K562 (cell line): Measurements from ENCODE around the gene OTOGL. TPM values are rescaled to one million over a fixed set of nuclear protein-coding genes. Genes with fewer than 3 reads are reported as not detected.

Experiments
- ATAC-seq: fragments of 200-7000 bp; cut with Tn5 transposase; 3 replicates; pipeline ENCODE4 v1.9.1; 2020; ENCODE audit warnings: moderate library complexity
- BruUV-seq: library from RNA; stranded (reverse); fragments of 400-500 nt; replicated peaks from 2 replicates; lab custom pipeline; 2021; lab: Mats Ljungman, UMichigan
- CTCF ChIA-PET: fragments of 300-600 bp; formaldehyde crosslinking; extraction: SDS; loops from one replicate; lab custom pipeline; 2021; ENCODE audit warnings: low intra/inter-chr PET ratio; lab: Yijun Ruan, JAX
- POLR2A ChIA-PET: fragments of 300-600, 350-650 bp; sonication (Branson Sonifier 250); formaldehyde crosslinking; extraction: SDS; loops from one replicate; lab custom pipeline; 2021; ENCODE audit warnings: antibody characterized with exemption, inconsistent platforms; lab: Yijun Ruan, JAX
- DNase-seq, 4 experiments: peaks; one replicate each; pipeline versions ENCODE4 v3.0.0 to v3.0.0-alpha.2; 2011 to 2018; ENCODE audit warnings: low spot score in 3 of 4, mixed read lengths in 3 of 4; ENCODE audit errors: extremely low read depth in 1 of 4
- FAIRE-seq: peaks from 2 replicates; lab custom pipeline; 2011; peaks lifted over from hg19 to GRCh38; lab: Jason Lieb, UNC
- H2AFZ ChIP-seq: 2 replicates; pipeline ENCODE4 v1.6.0; 2011; ENCODE audit warnings: low read depth, low read length, control low read depth, inconsistent platforms
- H3K27ac ChIP-seq: fragments of 200-600 bp; 3 replicates; pipeline ENCODE4 v1.8.0; 2011; ENCODE audit warnings: low read depth, mild to moderate bottlenecking, control low read depth, inconsistent platforms, low read length, moderate library complexity, mixed read lengths; ENCODE audit errors: extremely low read depth
- H3K27me3 ChIP-seq, 2 experiments: fragments of 300-600 bp in 1 of 2; 2 replicates in 1 of 2; 3 replicates in 1 of 2; pipeline versions ENCODE4 v1.6.0 to v1.8.0; 2011; ENCODE audit warnings: inconsistent platforms in 2 of 2, low read length in 2 of 2, mild to moderate bottlenecking in 1 of 2, mixed read lengths in 1 of 2, moderate library complexity in 1 of 2; ENCODE audit not compliant: control insufficient read depth in 2 of 2, insufficient read depth in 2 of 2
- H3K36me3 ChIP-seq: fragments of 300-600 bp; 3 replicates; pipeline ENCODE4 v1.8.0; 2011; ENCODE audit warnings: mild to moderate bottlenecking, low read length, inconsistent platforms; ENCODE audit not compliant: control insufficient read depth, insufficient read depth
- H3K4me1 ChIP-seq, 2 experiments: fragments of 200-600 bp in 1 of 2; replicated peaks in 1 of 2; 2 replicates in 1 of 2; 3 replicates in 1 of 2; pipeline versions ENCODE4 v1.5.1 to v1.8.0; 2011; ENCODE audit warnings: inconsistent platforms in 2 of 2, low read length in 2 of 2, mild to moderate bottlenecking in 1 of 2, mixed read lengths in 1 of 2, moderate library complexity in 1 of 2; ENCODE audit not compliant: control insufficient read depth in 2 of 2, insufficient read depth in 2 of 2
- H3K4me2 ChIP-seq: 2 replicates; pipeline ENCODE4 v1.6.1; 2011; ENCODE audit warnings: low read length, control low read depth, inconsistent platforms, mixed read lengths; ENCODE audit not compliant: insufficient read depth
- H3K4me3 ChIP-seq: fragments of 200-600 bp; sonication (generic), shearing (Covaris generic); 2 replicates; pipeline ENCODE4 v1.5.1; 2016; ENCODE audit warnings: control low read depth, inconsistent platforms
- H3K79me2 ChIP-seq: fragments of 200-600 bp; 3 replicates; pipeline ENCODE4 v1.8.0; 2011; ENCODE audit warnings: low read length, inconsistent platforms; ENCODE audit not compliant: control insufficient read depth, insufficient read depth
- H3K9ac ChIP-seq, 2 experiments: 2 replicates each; pipeline versions ENCODE4 v1.6.0 to v1.6.1; 2011; ENCODE audit warnings: low read depth in 2 of 2, low read length in 2 of 2, control low read depth in 1 of 2, inconsistent platforms in 1 of 2, mild to moderate bottlenecking in 1 of 2, mixed read lengths in 1 of 2; ENCODE audit not compliant: insufficient read depth in 1 of 2
- H3K9me1 ChIP-seq: one replicate; pipeline ENCODE4 v1.6.0; 2011; ENCODE audit warnings: inconsistent platforms, mild to moderate bottlenecking, low read length, moderate library complexity; ENCODE audit not compliant: control insufficient read depth, insufficient read depth
- H3K9me3 ChIP-seq: replicated peaks from 2 replicates; pipeline ENCODE4 v1.5.1; 2011; ENCODE audit warnings: low read depth, low read length, inconsistent platforms; ENCODE audit not compliant: control insufficient read depth, insufficient read depth
- H4K20me1 ChIP-seq: replicated peaks from 2 replicates; pipeline ENCODE4 v1.6.1; 2011; ENCODE audit warnings: low read length, inconsistent platforms, mixed read lengths; ENCODE audit not compliant: control insufficient read depth, insufficient read depth
- BHLHE40 ChIP-seq: IDR thresholded peaks from 2 replicates; pipeline ENCODE4 v1.6.1; 2011; ENCODE audit warnings: low read length, improper control_type of control experiment
- DPF2 ChIP-seq: fragments of 450-650 bp; IDR thresholded peaks from 2 replicates; pipeline ENCODE4 v1.6.1; 2016
- HDAC3 ChIP-seq: fragments of 450-650 bp; IDR thresholded peaks from 2 replicates; pipeline ENCODE4 v1.6.1; 2018; ENCODE audit warnings: borderline replicate concordance, mild to moderate bottlenecking, moderate library complexity; ENCODE audit not compliant: partially characterized antibody
- MAFF ChIP-seq: IDR thresholded peaks from 2 replicates; pipeline ENCODE4 v1.6.1; 2012; ENCODE audit warnings: low read length, improper control_type of control experiment
- MBD2 ChIP-seq: sonication (generic); IDR thresholded peaks from 2 replicates; pipeline ENCODE4 v1.6.1; 2016; ENCODE audit warnings: low read depth, borderline replicate concordance
- MED1 ChIP-seq: sonication (generic); formaldehyde crosslinking; IDR thresholded peaks from 2 replicates; pipeline ENCODE4 v1.8.1; 2023; ENCODE audit warnings: missing genetic modification reagents, borderline replicate concordance
- NR3C1 ChIP-seq: sonication (generic); formaldehyde crosslinking; IDR thresholded peaks from 2 replicates; pipeline ENCODE4 v1.8.1; 2022; ENCODE audit warnings: missing genetic modification reagents
- PRMT5 ChIP-seq: sonication (generic); formaldehyde crosslinking; IDR thresholded peaks from 2 replicates; pipeline ENCODE4 v1.5.0; 2020; ENCODE audit warnings: missing genetic modification reagents
- SLC30A9 ChIP-seq: fragments of 250-450 bp; sonication (Bioruptor Pico); IDR thresholded peaks from 2 replicates; pipeline ENCODE4 v1.8.0; 2022; ENCODE audit warnings: mild to moderate bottlenecking, moderate library complexity
- XRCC4 ChIP-seq: IDR thresholded peaks from one replicate; pipeline ENCODE4 v1.6.1; 2011; ENCODE audit not compliant: insufficient read depth, insufficient read length; ENCODE audit errors: extremely low read depth
- ZNF436 ChIP-seq: fragments of 250-450, 450-650 bp; sonication (Bioruptor Pico); formaldehyde crosslinking; IDR thresholded peaks from 2 replicates; pipeline ENCODE4 v1.7.0; 2020; ENCODE audit warnings: mild to moderate bottlenecking
- in situ Hi-C: fragments of 300-500 bp; cut with MboI; formaldehyde crosslinking; loops from 4 replicates; pipeline ENCODE4 v1.15.0; 2018; ENCODE audit warnings: inconsistent platforms, mixed read lengths
- intact Hi-C: fragments of 100-400 bp; cut with micrococcal nuclease; formaldehyde crosslinking; loops from 2 replicates; pipeline ENCODE4 v1.14.2; 2022
- polyA plus RNA-seq, 8 experiments: library from polyadenylated mRNA; depleted of rRNA in 4 of 8; stranded (reverse) in 5 of 8; unstranded in 3 of 8; fragments of >200 nt; fragmentation: Nextera tagmentation in 2 of 8; fragmentation: Illumina TruSeq in 1 of 8; extraction: Ambion mirVana in 2 of 8; extraction: Trizol in 1 of 8; gene quantifications; 2 replicates each; pipeline versions ENCODE4 v1.2.1 to v1.2.3, GENCODE V29; 2011 to 2014; ENCODE audit warnings: inconsistent platforms in 1 of 8, missing spikeins in 1 of 8
- total RNA-seq, 7 experiments: library from RNA; depleted of rRNA in 6 of 7; stranded (reverse); fragments of >200 nt in 6 of 7; fragmentation: Illumina TruSeq in 2 of 7; extraction: Trizol in 2 of 7; gene quantifications; 2 replicates each; pipeline versions ENCODE4 v1.2.1 to v1.2.3, GENCODE V29; 2011 to 2021; ENCODE audit warnings: low replicate concordance in 1 of 7
- TF ChIP-seq, protein P1 (sequence below): fragments of 150-350 bp; IDR thresholded peaks from 2 replicates; pipeline ENCODE4 v1.6.1; 2014; ENCODE audit warnings: low read depth, mild to moderate bottlenecking, low read length, borderline replicate concordance
- TF ChIP-seq, protein P2 (sequence below), 2 experiments: fragments of 450-650 bp; IDR thresholded peaks; 2 replicates each; pipeline ENCODE4 v1.6.1; 2016
- TF ChIP-seq, protein P3 (sequence below): fragments of 450-650 bp; IDR thresholded peaks from 2 replicates; pipeline ENCODE4 v1.6.1; 2017; ENCODE audit warnings: antibody characterized with exemption
- TF ChIP-seq, protein P4 (sequence below): sonication (generic); formaldehyde crosslinking; IDR thresholded peaks from 2 replicates; pipeline ENCODE4 v1.8.0; 2022; ENCODE audit warnings: missing genetic modification reagents, mild to moderate bottlenecking, borderline replicate concordance

The OTOGL gene
- total and polyA plus RNA-seq, 9 of the 15 experiments (the other 6 are each of a cell fraction or from before 2014, with no cell fraction given): 0.02 to 0.03 TPM; not detected in 7

DNA sequence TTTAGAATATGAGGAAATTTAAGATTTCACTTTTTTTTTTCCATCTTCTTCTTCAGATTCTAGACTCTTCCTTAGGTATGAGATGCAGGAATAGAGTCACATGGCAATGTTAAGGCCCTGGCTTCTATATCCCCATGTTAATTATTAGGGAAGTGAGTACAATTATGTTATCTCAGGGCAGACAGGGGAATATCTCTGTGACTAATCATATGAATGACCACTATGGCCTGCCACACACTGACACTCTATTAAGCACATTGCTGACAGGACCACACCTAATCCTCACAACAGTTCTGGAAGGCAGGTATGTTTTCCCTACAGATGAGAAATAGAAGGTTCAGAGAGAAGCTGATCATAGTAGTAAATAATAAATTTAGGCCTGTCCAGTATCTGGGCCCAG, 275.3 kb downstream of the OTOGL start:
- Histone ChIP-seq H3K4me2 (no peak overlapping the region), H3K9me3 (no peaks in the 10 kb centered on the region; the same call in 1 of the 2 replicates), H3K9ac (no peak overlapping the region), H3K4me3 (no peak overlapping the region), H3K27ac (no peak overlapping the region), H3K27me3 (no peaks in the 10 kb centered on the region), H3K9me1 (no peaks in the 10 kb centered on the region), H3K36me3 (no peaks in the 10 kb centered on the region), H3K79me2 (no peaks in the 10 kb centered on the region), H2AFZ (no peak overlapping the region), H3K4me1 (no peaks in the 10 kb centered on the region), H4K20me1 (no peaks in the 10 kb centered on the region)
- ATAC-seq (no peak), FAIRE-seq (no peak), DNase-seq (no peak)
- intact Hi-C loops (no loop called here), in situ Hi-C loops (no loop called here)
- TF ChIP-seq MED1 (CRISPR knock-in tag) (no peak), BHLHE40 (no peak), MBD2 (no peak), NR3C1 (no peak), SLC30A9 (no peak), ZNF436 (CRISPR knock-in tag) (no peak), DPF2 (no peak), MAFF (no peak), PRMT5 (no peak), HDAC3 (no peak), XRCC4 (no peak)
- TF ChIP-seq, protein P1, sequence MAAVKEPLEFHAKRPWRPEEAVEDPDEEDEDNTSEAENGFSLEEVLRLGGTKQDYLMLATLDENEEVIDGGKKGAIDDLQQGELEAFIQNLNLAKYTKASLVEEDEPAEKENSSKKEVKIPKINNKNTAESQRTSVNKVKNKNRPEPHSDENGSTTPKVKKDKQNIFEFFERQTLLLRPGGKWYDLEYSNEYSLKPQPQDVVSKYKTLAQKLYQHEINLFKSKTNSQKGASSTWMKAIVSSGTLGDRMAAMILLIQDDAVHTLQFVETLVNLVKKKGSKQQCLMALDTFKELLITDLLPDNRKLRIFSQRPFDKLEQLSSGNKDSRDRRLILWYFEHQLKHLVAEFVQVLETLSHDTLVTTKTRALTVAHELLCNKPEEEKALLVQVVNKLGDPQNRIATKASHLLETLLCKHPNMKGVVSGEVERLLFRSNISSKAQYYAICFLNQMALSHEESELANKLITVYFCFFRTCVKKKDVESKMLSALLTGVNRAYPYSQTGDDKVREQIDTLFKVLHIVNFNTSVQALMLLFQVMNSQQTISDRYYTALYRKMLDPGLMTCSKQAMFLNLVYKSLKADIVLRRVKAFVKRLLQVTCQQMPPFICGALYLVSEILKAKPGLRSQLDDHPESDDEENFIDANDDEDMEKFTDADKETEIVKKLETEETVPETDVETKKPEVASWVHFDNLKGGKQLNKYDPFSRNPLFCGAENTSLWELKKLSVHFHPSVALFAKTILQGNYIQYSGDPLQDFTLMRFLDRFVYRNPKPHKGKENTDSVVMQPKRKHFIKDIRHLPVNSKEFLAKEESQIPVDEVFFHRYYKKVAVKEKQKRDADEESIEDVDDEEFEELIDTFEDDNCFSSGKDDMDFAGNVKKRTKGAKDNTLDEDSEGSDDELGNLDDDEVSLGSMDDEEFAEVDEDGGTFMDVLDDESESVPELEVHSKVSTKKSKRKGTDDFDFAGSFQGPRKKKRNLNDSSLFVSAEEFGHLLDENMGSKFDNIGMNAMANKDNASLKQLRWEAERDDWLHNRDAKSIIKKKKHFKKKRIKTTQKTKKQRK: no peak
- TF ChIP-seq, protein P2, sequence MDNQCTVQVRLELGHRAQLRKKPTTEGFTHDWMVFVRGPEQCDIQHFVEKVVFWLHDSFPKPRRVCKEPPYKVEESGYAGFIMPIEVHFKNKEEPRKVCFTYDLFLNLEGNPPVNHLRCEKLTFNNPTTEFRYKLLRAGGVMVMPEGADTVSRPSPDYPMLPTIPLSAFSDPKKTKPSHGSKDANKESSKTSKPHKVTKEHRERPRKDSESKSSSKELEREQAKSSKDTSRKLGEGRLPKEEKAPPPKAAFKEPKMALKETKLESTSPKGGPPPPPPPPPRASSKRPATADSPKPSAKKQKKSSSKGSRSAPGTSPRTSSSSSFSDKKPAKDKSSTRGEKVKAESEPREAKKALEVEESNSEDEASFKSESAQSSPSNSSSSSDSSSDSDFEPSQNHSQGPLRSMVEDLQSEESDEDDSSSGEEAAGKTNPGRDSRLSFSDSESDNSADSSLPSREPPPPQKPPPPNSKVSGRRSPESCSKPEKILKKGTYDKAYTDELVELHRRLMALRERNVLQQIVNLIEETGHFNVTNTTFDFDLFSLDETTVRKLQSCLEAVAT (IDR thresholded peaks at IDR 0.05): no peak
- TF ChIP-seq, protein P3, sequence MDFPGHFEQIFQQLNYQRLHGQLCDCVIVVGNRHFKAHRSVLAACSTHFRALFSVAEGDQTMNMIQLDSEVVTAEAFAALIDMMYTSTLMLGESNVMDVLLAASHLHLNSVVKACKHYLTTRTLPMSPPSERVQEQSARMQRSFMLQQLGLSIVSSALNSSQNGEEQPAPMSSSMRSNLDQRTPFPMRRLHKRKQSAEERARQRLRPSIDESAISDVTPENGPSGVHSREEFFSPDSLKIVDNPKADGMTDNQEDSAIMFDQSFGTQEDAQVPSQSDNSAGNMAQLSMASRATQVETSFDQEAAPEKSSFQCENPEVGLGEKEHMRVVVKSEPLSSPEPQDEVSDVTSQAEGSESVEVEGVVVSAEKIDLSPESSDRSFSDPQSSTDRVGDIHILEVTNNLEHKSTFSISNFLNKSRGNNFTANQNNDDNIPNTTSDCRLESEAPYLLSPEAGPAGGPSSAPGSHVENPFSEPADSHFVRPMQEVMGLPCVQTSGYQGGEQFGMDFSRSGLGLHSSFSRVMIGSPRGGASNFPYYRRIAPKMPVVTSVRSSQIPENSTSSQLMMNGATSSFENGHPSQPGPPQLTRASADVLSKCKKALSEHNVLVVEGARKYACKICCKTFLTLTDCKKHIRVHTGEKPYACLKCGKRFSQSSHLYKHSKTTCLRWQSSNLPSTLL: no peak
- TF ChIP-seq, protein P4, sequence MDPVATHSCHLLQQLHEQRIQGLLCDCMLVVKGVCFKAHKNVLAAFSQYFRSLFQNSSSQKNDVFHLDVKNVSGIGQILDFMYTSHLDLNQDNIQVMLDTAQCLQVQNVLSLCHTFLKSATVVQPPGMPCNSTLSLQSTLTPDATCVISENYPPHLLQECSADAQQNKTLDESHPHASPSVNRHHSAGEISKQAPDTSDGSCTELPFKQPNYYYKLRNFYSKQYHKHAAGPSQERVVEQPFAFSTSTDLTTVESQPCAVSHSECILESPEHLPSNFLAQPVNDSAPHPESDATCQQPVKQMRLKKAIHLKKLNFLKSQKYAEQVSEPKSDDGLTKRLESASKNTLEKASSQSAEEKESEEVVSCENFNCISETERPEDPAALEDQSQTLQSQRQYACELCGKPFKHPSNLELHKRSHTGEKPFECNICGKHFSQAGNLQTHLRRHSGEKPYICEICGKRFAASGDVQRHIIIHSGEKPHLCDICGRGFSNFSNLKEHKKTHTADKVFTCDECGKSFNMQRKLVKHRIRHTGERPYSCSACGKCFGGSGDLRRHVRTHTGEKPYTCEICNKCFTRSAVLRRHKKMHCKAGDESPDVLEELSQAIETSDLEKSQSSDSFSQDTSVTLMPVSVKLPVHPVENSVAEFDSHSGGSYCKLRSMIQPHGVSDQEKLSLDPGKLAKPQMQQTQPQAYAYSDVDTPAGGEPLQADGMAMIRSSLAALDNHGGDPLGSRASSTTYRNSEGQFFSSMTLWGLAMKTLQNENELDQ (CRISPR knock-in tag): no peak
- no TSS peak for BruUV-seq
- POLR2A ChIA-PET: no interaction called here
- CTCF ChIA-PET: no interaction called here
